Suppressor macrophage (primary cell): ENCODE measurements around the gene MAMLD1.

Experiments
- DNase-seq, 4 experiments: peaks; one replicate each; pipeline ENCODE4 v3.0.0-alpha.2; 2020 to 2022

The MAMLD1 gene

DNA sequence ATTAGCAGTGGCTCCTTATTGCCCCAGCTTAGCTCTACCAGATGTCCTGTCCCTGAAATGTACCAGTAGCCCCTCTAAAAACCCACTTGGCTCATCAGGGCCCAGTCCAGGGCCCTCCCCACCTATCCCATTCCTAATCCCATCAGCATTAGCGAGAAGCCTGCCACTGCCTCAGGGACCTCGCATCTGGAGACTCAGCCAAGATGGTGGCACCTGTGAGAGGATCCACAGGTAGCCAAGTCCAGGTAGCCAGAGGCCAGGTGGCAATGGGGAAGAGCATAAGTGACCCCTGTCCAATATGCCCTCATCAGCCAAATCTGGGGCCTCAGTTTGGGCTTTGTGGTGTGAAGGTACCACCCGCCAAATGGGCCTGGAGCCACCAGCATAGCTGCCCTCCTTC is 97.7 kb downstream of the MAMLD1 start:
- DNase-seq, result no peak

DNA sequence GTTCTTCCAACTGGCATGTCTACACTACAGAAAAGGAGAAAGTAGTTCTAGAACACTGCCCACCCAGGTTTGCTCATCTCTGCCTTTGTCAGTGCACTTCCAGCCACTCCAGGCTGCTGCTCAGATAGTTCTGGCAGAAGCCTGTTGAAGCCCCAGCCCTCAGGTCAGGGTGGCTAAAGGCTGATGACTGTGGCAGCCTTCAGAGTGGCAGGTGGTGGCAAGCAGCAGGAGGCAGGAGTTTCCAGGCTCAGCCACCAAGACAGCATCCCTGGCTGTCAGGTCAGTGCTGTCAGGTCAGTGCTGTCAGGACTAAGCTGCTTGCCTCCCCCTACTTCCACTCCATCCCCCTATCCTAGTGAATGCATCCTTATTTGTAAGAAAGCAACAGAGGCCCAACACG is 100.4 kb downstream of the MAMLD1 start:
- DNase-seq, result no peak

DNA sequence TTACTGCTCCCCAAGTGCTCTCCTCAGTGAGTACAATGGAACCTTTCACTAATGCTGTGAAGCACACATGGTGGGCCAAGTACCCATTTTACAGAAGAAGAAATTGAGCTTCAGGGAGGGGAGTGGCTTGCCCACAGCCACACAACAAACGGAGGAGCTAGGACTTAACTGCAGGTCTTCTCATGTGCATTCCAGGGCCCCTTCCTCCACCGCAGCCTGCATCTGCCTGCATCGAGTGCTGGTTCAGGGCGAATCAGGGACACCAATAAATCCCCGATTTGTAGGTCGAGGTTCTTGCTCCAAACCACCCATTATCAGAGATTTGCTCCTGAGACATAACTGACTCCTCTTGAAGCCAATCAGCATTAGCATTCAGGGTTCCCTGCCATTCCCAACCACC is 100.9 kb downstream of the MAMLD1 start:
- no peak for DNase-seq

DNA sequence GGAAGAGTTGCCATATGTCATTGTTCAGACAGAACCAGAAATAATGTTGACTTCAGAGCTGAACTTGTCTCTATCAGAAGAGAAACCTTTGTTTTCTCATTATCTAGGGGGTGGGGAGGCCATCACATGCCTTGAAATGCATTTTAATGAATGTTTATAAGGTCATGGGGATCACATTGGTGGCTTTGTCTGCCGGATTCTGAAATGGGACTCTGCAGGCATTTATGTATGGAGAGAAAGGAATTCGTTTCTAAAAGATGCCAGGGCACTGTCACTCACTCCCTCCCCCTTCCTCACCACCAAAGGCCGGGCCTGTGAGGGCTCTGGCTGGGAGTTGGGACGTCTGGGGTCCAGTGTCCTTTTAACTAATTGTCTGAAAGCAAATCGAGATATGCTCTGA is 102.2 kb downstream of the MAMLD1 start:
- no peak for DNase-seq

DNA sequence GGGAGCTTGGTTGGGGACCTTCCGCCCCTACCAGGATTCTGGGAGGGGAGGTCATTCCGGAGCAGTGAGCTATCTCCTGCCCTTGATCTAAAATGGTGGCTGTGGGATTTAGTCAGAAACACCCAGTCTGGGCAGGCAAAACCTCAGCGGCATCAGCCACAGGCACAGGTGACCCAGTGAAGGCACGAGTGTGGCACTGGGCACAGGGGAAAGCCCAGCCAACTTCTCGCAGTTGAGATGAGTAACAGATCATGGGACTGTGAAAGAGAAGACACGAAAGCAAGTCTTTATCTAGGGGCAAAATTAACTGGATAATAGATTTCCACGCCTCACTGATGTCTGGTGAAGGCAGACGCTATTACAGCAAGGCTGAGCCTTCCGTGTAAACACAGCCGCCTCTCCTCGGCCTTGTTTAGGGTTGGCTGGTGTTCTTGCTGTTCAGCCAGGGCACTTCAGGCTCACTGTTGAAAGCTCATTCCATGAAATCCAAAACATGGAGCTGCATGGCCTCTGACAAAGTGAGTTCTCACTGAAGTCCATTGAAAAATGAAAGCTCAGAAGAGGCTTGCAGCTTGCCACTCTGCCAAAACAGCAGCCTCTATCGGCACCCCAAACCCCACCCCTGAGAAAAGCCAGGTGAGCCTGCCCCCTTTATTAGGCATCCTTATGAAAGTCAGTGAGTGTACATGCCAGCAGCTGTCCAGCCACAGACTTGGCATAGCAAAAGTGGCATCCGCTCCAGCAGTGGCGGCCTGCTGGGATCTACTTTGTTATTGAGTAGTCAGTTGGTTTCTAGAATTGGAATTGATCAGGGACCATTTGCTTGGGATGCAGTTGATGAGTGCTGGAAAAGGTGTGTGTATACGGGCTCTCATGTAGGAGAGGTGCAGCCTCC is 103.0 kb downstream of the MAMLD1 start:
- DNase-seq, result no peak

GRCh38 chrX:150472306-150472705 is 109.2 kb downstream of the MAMLD1 start:
- no peak for DNase-seq

- DNase-seq, result no peak
Measured at GRCh38 chrX:150473371-150473770, 110.3 kb downstream of the MAMLD1 start.

DNA sequence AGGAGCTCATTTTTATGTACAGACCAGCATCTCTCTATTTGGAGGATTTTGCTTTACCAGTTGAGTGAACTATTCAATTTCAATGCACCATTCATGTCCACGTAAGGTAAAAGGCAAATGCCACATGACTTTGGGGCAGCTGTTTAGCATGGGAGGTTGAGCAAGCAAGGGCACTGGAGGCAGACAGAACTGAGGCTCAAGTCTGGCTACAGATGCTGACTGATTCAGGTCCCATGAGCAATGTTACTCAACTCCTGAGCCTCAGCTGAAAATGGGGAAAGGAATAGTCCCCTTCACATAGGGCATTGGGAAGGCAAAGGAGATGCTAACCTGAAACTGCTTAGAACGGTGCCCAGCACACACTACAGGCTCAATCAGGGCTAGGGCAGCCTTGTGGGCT is 112.3 kb downstream of the MAMLD1 start:
- peak; percentile 24 to 66 (median 61) for DNase-seq

- DNase-seq, result no peak
Measured at GRCh38 chrX:150476164-150476699, 113.1 kb downstream of the MAMLD1 start.

DNA sequence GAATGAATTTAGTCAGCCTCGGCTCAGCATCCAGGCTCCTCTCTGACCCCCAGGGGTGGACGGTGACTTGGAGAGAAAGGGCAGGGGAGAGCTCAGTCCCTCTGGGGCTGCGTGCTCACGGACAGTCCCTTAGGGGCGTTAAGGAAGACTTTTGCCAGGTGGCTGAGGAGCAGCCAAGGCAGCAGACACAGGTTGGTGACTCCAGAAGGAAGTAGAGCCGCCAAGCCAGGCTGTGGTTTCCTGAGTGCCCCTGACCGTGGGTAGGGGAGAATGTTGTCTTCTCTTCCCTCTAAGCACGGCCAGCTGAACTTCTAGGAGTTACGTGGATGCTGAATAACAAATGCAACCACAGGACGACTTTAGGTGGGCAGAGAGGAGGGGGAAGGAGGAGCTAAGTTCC is 114.3 kb downstream of the MAMLD1 start:
- peak in 3 of 4 experiments; percentile 18 to 25 (median 20) for DNase-seq

- peak in 3 of 4 experiments; percentile 3 to 25 (median 23) for DNase-seq
Measured at GRCh38 chrX:150478496-150479492, 115.7 kb downstream of the MAMLD1 start.

- peak in 3 of 4 experiments; percentile 11 to 43 (median 27) for DNase-seq
Measured at GRCh38 chrX:150482537-150483206, 119.6 kb downstream of the MAMLD1 start.

DNA sequence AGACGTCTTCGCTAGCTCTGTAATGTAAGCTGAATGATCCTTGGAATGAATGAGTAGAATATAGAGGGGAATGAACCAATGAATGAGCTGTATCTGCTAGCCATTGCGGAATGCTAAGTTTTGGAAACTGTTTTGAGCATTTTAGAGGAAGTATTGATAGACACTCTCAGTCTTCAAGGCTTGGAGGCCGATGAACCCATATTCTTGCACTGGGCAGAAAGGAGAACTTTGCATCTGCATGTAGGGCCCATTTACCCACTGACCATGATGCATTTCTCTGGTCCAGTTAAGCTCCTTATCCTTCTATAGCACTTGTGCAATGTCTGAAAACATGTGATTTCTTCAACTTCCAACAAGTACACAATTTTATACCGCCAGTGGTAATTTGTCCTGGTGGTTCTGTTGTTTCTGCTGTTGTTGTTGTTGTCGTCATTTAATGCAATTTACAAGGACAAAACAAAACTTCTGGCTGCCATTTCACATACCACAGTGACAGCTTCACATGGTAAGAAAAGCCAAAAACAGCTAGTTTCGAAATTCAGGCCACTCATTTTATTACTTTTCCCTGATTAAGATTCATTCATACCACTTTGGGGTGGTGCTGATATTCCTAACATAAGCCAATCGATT is 120.4 kb downstream of the MAMLD1 start:
- peak in 3 of 4 experiments; percentile 24 to 30 (median 26) for DNase-seq

- DNase-seq, result peak; percentile 64 to 76 (median 70)
Measured at GRCh38 chrX:150486011-150486410, 122.9 kb downstream of the MAMLD1 start.

- DNase-seq, result no peak
Measured at GRCh38 chrX:150487369-150488094, 124.4 kb downstream of the MAMLD1 start.

DNA sequence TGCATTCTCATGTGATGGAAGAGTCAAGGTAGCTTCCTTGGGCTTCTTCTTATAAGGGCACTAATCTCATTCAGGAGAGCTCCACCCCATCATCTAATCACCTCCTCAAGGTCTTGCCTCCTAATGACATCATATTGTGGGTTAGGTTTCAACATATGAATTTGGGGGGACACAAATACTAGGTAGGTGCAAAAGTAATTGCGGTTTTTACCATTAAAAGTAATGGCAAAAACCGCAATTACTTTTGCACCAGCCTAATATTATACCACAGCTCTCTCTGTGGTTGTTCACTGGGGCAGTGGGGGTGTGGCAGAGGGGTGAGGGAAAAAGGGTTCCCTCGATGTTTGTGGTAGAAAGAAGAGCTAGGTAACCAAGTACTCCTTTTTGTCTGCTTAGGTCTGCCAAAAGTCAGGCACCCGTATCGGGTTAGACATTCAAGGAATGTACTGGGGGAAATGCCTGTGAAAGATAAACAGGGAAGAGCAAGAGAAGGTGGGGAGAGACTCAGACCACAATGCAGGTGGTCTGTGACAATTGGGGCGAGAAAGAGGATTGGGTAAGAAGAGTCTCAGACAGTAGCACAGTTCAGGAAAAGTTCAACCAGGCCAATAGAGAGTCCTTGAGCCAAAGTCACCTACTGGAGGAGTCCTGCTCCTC is 126.4 kb downstream of the MAMLD1 start:
- DNase-seq, result no peak

- no peak for DNase-seq
Measured at GRCh38 chrX:150495496-150495895, 132.4 kb downstream of the MAMLD1 start.

DNA sequence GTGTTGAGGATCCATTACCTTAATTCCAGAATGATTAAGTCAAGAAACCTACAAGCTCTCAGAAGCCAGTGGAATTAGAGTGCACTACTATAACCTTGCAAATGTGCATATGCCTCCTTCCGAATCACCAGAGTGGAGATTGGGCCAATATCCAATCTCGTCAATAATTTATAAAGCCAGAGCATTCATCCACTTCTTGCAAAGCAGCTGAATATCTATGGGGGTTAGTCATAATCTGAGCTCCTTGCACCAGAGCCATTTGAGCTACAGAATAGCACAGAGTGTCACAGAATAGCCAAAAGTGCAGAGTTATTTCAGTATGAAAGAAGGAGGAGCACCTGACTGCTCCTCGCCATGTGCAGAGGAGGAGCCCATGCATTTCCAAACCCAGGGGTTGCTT is 136.1 kb downstream of the MAMLD1 start:
- DNase-seq, result no peak

DNA sequence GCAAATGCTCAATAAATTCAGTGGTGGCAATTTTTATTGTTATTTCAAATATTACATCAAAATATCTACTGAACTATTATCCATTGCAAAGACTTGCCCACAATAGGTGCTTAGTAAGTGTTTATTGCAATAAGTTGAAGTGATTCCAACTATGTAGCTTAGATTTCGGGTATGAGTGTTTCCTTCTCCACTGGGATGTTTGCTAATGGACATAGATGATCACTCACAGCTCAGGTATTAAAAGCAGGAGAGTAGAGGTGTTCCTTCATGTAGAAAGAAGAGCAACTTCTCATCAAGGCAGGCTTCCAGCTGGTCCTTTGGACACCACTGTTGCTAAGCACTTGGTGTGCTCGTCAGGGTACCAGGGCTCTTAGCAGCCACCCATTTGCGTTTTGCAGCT is 139.0 kb downstream of the MAMLD1 start:
- DNase-seq, result no peak
